HEK293T (cell line): ENCODE data around the gene BMPER.

ENCODE experiments used
- BHLHE40 ChIP-seq: fragments of 450-650 bp; IDR thresholded peaks from 2 replicates; pipeline ENCODE4 v1.6.1; 2016; ENCODE audit warnings: mild to moderate bottlenecking, moderate library complexity, borderline replicate concordance
- ELF4 ChIP-seq: fragments of 450-650 bp; IDR thresholded peaks from 2 replicates; pipeline ENCODE4 v1.6.1; 2017; ENCODE audit warnings: antibody characterized with exemption
- FOXM1 ChIP-seq: fragments of 450-650 bp; IDR thresholded peaks from 2 replicates; pipeline ENCODE4 v1.6.1; 2017; ENCODE audit warnings: mild to moderate bottlenecking, borderline replicate concordance
- HDGF ChIP-seq: fragments of 450-650 bp; IDR thresholded peaks from 2 replicates; pipeline ENCODE4 v1.6.1; 2017; ENCODE audit warnings: antibody characterized with exemption, borderline replicate concordance
- L3MBTL2 ChIP-seq: fragments of 450-650 bp; conservative IDR thresholded peaks from 2 replicates; pipeline ENCODE4 v1.6.1; 2016; ENCODE audit warnings: mild to moderate bottlenecking
- SP1 ChIP-seq: fragments of 450-650 bp; IDR thresholded peaks from 2 replicates; pipeline ENCODE4 v1.6.1; 2017
- SUZ12 ChIP-seq: fragments of 450-650 bp; IDR thresholded peaks from 2 replicates; pipeline ENCODE4 v1.6.1; 2016; ENCODE audit warnings: mild to moderate bottlenecking
- TARDBP ChIP-seq: fragments of 450-650 bp; IDR thresholded peaks from 2 replicates; pipeline ENCODE4 v1.6.1; 2016
- ZNF384 ChIP-seq: fragments of 450-650 bp; IDR thresholded peaks from 2 replicates; pipeline ENCODE4 v1.6.1; 2016

GRCh38 chr7:33973231-33974015 lies 68.1 kb downstream of the BMPER start:
- TF ChIP-seq SP1 (no peak), TARDBP (no peak), HDGF (no peak), L3MBTL2 (no peak), ZNF384 (no peak), SUZ12 (no peak), BHLHE40 (no peak), ELF4 (no peak), FOXM1 (no peak)
